ENCODE results near the gene NPFF. TPM values are rescaled to one million over a fixed set of nuclear protein-coding genes. Genes with fewer than 3 reads are reported as not detected.

Gene NPFF
- total RNA-seq, 1 experiment from 2014 or later = 0.59 TPM

- H3K4me1 Mint-ChIP-seq = peaks cover 15% of the 10 kb centered on the region
- no peak for DNase-seq (ENCODE audit: low spot score)
- POLR2A ChIA-PET = interaction anchor here (0.7 to 2.7 kb wide), 7 partner anchors 10 to 215 kb away, joined by 3 to 23 read pairs (median 6); partner anchors contain the start of genes MAP3K12 and TARBP2
- no peak overlapping the region for H3K27ac Mint-ChIP-seq
- H3K9me3 Mint-ChIP-seq = no peaks in the 10 kb centered on the region
- H3K36me3 Mint-ChIP-seq = peaks cover 55% of the 10 kb centered on the region
- CTCF ChIA-PET = interaction anchor here (0.5 to 8.1 kb wide), 19 partner anchors 9 to 256 kb away, joined by 3 to 99 read pairs (median 4); partner anchors contain the start of genes AAAS, ATP5MC2, MAP3K12 and NPFF
- H3K27me3 Mint-ChIP-seq (ENCODE audit: low read depth) = no peaks in the 10 kb centered on the region
- no peak overlapping the region for H3K4me3 Mint-ChIP-seq
- ATAC-seq = no peak; the same call in 1 of the 2 replicates
- TF ChIP-seq PRRX2 (CRISPR knock-in tag; IDR thresholded peaks at IDR 0.05) (no peak), GRHL2 (CRISPR knock-in tag; IDR thresholded peaks at IDR 0.05; ENCODE audit: insufficient replicate concordance, severe bottlenecking) (no peak), CREB1 (CRISPR knock-in tag; IDR thresholded peaks at IDR 0.05) (no peak), ZNF671 (CRISPR knock-in tag; IDR thresholded peaks at IDR 0.05) (peak; percentile 68; the same call in 1 of the 2 replicates), ZBTB43 (CRISPR knock-in tag; IDR thresholded peaks at IDR 0.05) (no peak), FOXK1 (CRISPR knock-in tag; IDR thresholded peaks at IDR 0.05) (no peak), ZMAT4 (CRISPR knock-in tag; IDR thresholded peaks at IDR 0.05) (no peak), ZNF219 (CRISPR knock-in tag; IDR thresholded peaks at IDR 0.05; ENCODE audit: borderline replicate concordance) (no peak), E2F1 (CRISPR knock-in tag; IDR thresholded peaks at IDR 0.05) (no peak), OVOL2 (CRISPR knock-in tag; IDR thresholded peaks at IDR 0.05; ENCODE audit: borderline replicate concordance) (no peak), CREM (CRISPR knock-in tag; IDR thresholded peaks at IDR 0.05) (no peak), EMX1 (CRISPR knock-in tag; IDR thresholded peaks at IDR 0.05) (peak; percentile 71), USF2 (CRISPR knock-in tag; IDR thresholded peaks at IDR 0.05) (no peak), ZNF121 (CRISPR knock-in tag; IDR thresholded peaks at IDR 0.05) (no peak), FOXP1 (CRISPR knock-in tag; IDR thresholded peaks at IDR 0.05; ENCODE audit: borderline replicate concordance) (no peak), ESRRA (CRISPR knock-in tag; IDR thresholded peaks at IDR 0.05; ENCODE audit: borderline replicate concordance) (no peak), MAX (CRISPR knock-in tag; IDR thresholded peaks at IDR 0.05) (no peak), ATF1 (CRISPR knock-in tag; IDR thresholded peaks at IDR 0.05) (no peak), FOXP4 (CRISPR knock-in tag; IDR thresholded peaks at IDR 0.05) (no peak), AR (CRISPR knock-in tag; IDR thresholded peaks at IDR 0.05) (no peak), MYBL2 (CRISPR knock-in tag; IDR thresholded peaks at IDR 0.05) (no peak), ATF2 (CRISPR knock-in tag; IDR thresholded peaks at IDR 0.05; ENCODE audit: borderline replicate concordance, low read depth) (no peak), USF1 (CRISPR knock-in tag; IDR thresholded peaks at IDR 0.05) (no peak), NFATC4 (CRISPR knock-in tag; IDR thresholded peaks at IDR 0.05) (no peak; the same call in 1 of the 2 replicates), CTCF (IDR thresholded peaks at IDR 0.05) (no peak)
These were observed 24.6 kb downstream of the NPFF start for GRCh38 chr12:53482626-53483168.
